NCI-H1092 treated with DMSO at 0.1 percent for 48 hours (cell line): ENCODE data around the gene SLC17A3.

Experiments used
- DNase-seq: peaks from one replicate; lab custom pipeline; 2025; lab: John Stamatoyannopoulos, UW

Gene SLC17A3

GRCh38 chr6:25874118-25874517 is at the start of gene SLC17A3:
Gene SLC17A3 (minus strand): TSS chr6:25874243. CDS start chr6:25868387, 5,856 bp downstream.
- DNase-seq = no peak

- DNase-seq = no peak
These were observed 48.3 kb upstream of the SLC17A3 start for GRCh38 chr6:25922301-25922700.

GRCh38 chr6:25921525-25922203 is 47.6 kb upstream of the SLC17A3 start:
- DNase-seq = no peak

GRCh38 chr6:25919657-25920056 is 45.6 kb upstream of the SLC17A3 start:
- DNase-seq = no peak

GRCh38 chr6:25918083-25918683 is 44.1 kb upstream of the SLC17A3 start:
- no peak for DNase-seq

- DNase-seq = no peak
These were observed 42.9 kb upstream of the SLC17A3 start for GRCh38 chr6:25916789-25917490.

- no peak for DNase-seq
These were observed 42.3 kb upstream of the SLC17A3 start for GRCh38 chr6:25916330-25916729.

GRCh38 chr6:25913741-25914140 is 39.7 kb upstream of the SLC17A3 start:
- DNase-seq = no peak

GRCh38 chr6:25911351-25911750 is 37.3 kb upstream of the SLC17A3 start:
- DNase-seq = no peak

- no peak for DNase-seq
These were observed 33.5 kb upstream of the SLC17A3 start for GRCh38 chr6:25907475-25908014.

GRCh38 chr6:25903467-25904099 is 29.5 kb upstream of the SLC17A3 start:
- DNase-seq = no peak

- DNase-seq = no peak
These were observed 28.0 kb upstream of the SLC17A3 start for GRCh38 chr6:25902071-25902470.

- DNase-seq = no peak
These were observed 26.8 kb upstream of the SLC17A3 start for GRCh38 chr6:25900843-25901242.

GRCh38 chr6:25899580-25900408 is 25.8 kb upstream of the SLC17A3 start:
- no peak for DNase-seq

GRCh38 chr6:25899123-25899522 is 25.1 kb upstream of the SLC17A3 start:
- DNase-seq = no peak

GRCh38 chr6:25898289-25898977 is 24.4 kb upstream of the SLC17A3 start:
- no peak for DNase-seq

GRCh38 chr6:25896252-25896651 is 22.2 kb upstream of the SLC17A3 start:
- no peak for DNase-seq

- DNase-seq = no peak
These were observed 21.7 kb upstream of the SLC17A3 start for GRCh38 chr6:25895771-25896170.

GRCh38 chr6:25893778-25894177 is 19.7 kb upstream of the SLC17A3 start:
- no peak for DNase-seq

- DNase-seq = no peak
These were observed 18.8 kb upstream of the SLC17A3 start for GRCh38 chr6:25892877-25893276.
